Activated T-cell treated with anti-CD3 and anti-CD28 coated beads, Interleukin-2, amount 50 U/mL, for 72 hours (primary cell): Measurements from ENCODE around the gene LACTB. TPM values are rescaled to one million over a fixed set of nuclear protein-coding genes. Genes with fewer than 3 reads are reported as not detected.
"Not testable (repeated sequence)": the region's sequence is repeated elsewhere in the genome, so short reads cannot be mapped to it uniquely, and the experiment has no call there.

Experiments
- ATAC-seq, 2 donors: fragments of 150-1000 bp; cut with Tn5 transposase; replicated peaks in 1 of 2; 2 replicates each; pipeline ENCODE4 v1.10.0; 2021; ENCODE audit warnings: moderate library complexity in 2 of 2, mild to moderate bottlenecking in 1 of 2
- DNase-seq, 2 donors: peaks; one replicate each; pipeline ENCODE4 v3.0.0; 2021 to 2022; ENCODE audit warnings: mixed read lengths in 1 of 2
- H3K27ac Mint-ChIP-seq: one replicate; pipeline ENCODE4 v1.8.0; 2022; ENCODE audit warnings: mild to moderate bottlenecking, moderate library complexity, mixed read lengths
- H3K27me3 Mint-ChIP-seq: one replicate; pipeline ENCODE4 v1.8.0; 2022; ENCODE audit warnings: low read depth, mixed read lengths
- H3K36me3 Mint-ChIP-seq, 2 donors: one replicate each; pipeline ENCODE4 v1.8.0; 2022; ENCODE audit warnings: mixed read lengths in 2 of 2, mild to moderate bottlenecking in 1 of 2; ENCODE audit not compliant: insufficient read depth in 2 of 2
- H3K4me1 Mint-ChIP-seq: one replicate; pipeline ENCODE4 v1.8.0; 2022; ENCODE audit warnings: low read depth, mixed read lengths
- H3K4me3 Mint-ChIP-seq, 2 donors: one replicate each; pipeline ENCODE4 v1.8.0; 2022; ENCODE audit warnings: mild to moderate bottlenecking in 2 of 2, mixed read lengths in 2 of 2, moderate library complexity in 2 of 2
- H3K9me3 Mint-ChIP-seq, 2 donors: one replicate each; pipeline ENCODE4 v1.8.0; 2022; ENCODE audit warnings: mixed read lengths in 2 of 2
- total RNA-seq, 2 donors: library from RNA; stranded (reverse); gene quantifications; one replicate each; pipeline ENCODE4 v1.2.3, GENCODE V29; 2022

Gene LACTB
- total RNA-seq, 2 donors from 2014 or later, result 28.6 to 30.3 TPM

GRCh38 chr15:63096178-63096577 lies 25.5 kb upstream of the LACTB start:
- Mint-ChIP-seq H3K36me3 (no peaks in the 10 kb centered on the region), H3K9me3 (no peaks in the 10 kb centered on the region), H3K27me3 (peaks cover 4% of the 10 kb centered on the region), H3K27ac (no peak overlapping the region), H3K4me3 (no peak overlapping the region), H3K4me1 (peaks cover 8% of the 10 kb centered on the region)
- no peak for DNase-seq
- no peak for ATAC-seq

DNA sequence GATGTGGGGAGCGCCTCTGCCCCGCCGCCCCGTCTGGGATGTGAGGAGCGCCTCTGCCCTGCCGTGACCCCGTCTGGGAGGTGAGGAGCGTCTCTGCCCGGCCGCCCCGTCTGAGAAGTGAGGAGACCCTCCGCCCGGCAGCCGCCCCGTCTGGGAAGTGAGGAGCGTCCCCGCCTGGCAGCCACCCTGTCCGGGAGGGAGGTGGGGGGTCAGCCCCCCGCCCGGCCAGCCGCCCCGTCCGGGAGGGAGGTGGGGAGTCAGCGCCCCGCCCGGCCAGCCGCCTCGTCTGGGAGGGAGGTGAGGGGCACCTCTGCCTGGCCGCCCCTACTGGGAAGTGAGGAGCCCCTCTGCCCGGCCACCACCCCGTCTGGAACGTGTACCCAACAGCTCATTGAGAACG lies 22.8 kb upstream of the LACTB start:
- H3K27me3 Mint-ChIP-seq, H3K36me3 Mint-ChIP-seq, H3K4me1 Mint-ChIP-seq, H3K27ac Mint-ChIP-seq, H3K4me3 Mint-ChIP-seq, H3K9me3 Mint-ChIP-seq, ATAC-seq, DNase-seq: not testable (repeated sequence)

- DNase-seq, H3K4me1 Mint-ChIP-seq, ATAC-seq, H3K9me3 Mint-ChIP-seq, H3K36me3 Mint-ChIP-seq, H3K4me3 Mint-ChIP-seq, H3K27me3 Mint-ChIP-seq, H3K27ac Mint-ChIP-seq: not testable (repeated sequence)
Measured at GRCh38 chr15:63099581-63099980, 22.1 kb upstream of the LACTB start.

DNA sequence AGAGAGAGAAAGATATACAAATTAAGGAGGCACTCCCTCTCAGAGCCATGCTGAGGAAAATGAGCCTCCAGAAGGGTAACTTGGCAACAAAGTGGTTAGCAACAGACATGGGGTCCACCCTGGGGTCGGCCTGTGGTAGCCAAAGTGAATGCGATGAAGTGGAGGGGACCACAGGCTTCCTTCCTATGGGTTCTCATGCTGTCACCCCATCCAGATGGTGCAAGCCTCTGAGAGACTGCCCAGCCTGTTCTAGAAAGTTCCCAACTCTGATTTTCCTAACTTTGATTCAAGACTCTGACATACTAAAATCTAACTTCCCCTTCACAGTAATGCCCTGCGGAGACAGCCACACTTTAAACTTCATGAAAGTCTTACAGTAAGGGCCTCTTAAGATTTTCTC lies 18.2 kb upstream of the LACTB start:
- peaks cover 5% of the 10 kb centered on the region for H3K27me3 Mint-ChIP-seq
- ATAC-seq (no peak), DNase-seq (no peak)
- no peaks in the 10 kb centered on the region for H3K4me1 Mint-ChIP-seq
- no peak overlapping the region for H3K4me3 Mint-ChIP-seq
- H3K9me3 Mint-ChIP-seq, result no peaks in the 10 kb centered on the region
- no peak overlapping the region for H3K27ac Mint-ChIP-seq
- no peaks in the 10 kb centered on the region for H3K36me3 Mint-ChIP-seq

- Mint-ChIP-seq H3K36me3 (no peaks in the 10 kb centered on the region), H3K4me1 (no peaks in the 10 kb centered on the region), H3K9me3 (no peaks in the 10 kb centered on the region), H3K27me3 (peaks cover 15% of the 10 kb centered on the region), H3K27ac (no peak overlapping the region), H3K4me3 (no peak overlapping the region)
- ATAC-seq (no peak), DNase-seq (no peak)
Measured at GRCh38 chr15:63104727-63105126, 16.9 kb upstream of the LACTB start.

DNA sequence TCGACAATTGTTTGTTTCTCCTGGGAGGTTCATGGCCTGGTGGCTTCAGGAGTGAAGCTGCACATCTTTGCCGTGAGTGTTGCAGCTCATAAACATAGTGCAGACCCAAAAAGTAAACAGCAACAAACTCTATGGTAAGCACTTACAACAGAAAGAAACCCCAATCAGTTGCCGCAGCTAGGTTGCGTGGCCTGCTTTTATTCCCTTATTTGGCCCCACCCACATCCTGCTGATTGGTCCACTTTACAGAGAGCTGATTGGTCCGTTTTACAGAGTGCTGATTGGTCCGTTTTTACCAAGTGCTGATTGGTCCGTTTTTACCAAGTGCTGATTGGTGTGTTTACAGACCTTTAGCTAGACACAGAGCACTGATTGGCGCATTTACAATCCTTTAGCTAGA lies 16.3 kb upstream of the LACTB start:
- H3K9me3 Mint-ChIP-seq, H3K4me3 Mint-ChIP-seq, H3K27ac Mint-ChIP-seq, H3K36me3 Mint-ChIP-seq, DNase-seq, ATAC-seq, H3K4me1 Mint-ChIP-seq: not testable (repeated sequence)
- peaks cover 15% of the 10 kb centered on the region for H3K27me3 Mint-ChIP-seq

GRCh38 chr15:63107895-63108546 lies 13.6 kb upstream of the LACTB start:
- Mint-ChIP-seq H3K4me3 (no peak overlapping the region), H3K27me3 (peaks cover 15% of the 10 kb centered on the region), H3K9me3 (no peaks in the 10 kb centered on the region), H3K27ac (no peak overlapping the region), H3K36me3 (no peaks in the 10 kb centered on the region), H3K4me1 (no peaks in the 10 kb centered on the region)
- no peak for ATAC-seq
- DNase-seq, result no peak

- peaks cover 15% of the 10 kb centered on the region for H3K27me3 Mint-ChIP-seq
- no peaks in the 10 kb centered on the region for H3K4me1 Mint-ChIP-seq
- H3K4me3 Mint-ChIP-seq, result no peak overlapping the region
- DNase-seq (no peak), ATAC-seq (no peak)
- no peaks in the 10 kb centered on the region for H3K9me3 Mint-ChIP-seq
- no peak overlapping the region for H3K27ac Mint-ChIP-seq
- no peaks in the 10 kb centered on the region for H3K36me3 Mint-ChIP-seq
Measured at GRCh38 chr15:63109498-63109897, 12.2 kb upstream of the LACTB start.

- H3K9me3 Mint-ChIP-seq, result no peaks in the 10 kb centered on the region
- H3K4me1 Mint-ChIP-seq, result no peaks in the 10 kb centered on the region
- ATAC-seq, result no peak
- H3K36me3 Mint-ChIP-seq, result no peaks in the 10 kb centered on the region
- no peak overlapping the region for H3K4me3 Mint-ChIP-seq
- DNase-seq, result no peak
- peaks cover 14% of the 10 kb centered on the region for H3K27me3 Mint-ChIP-seq
- H3K27ac Mint-ChIP-seq, result no peak overlapping the region
Measured at GRCh38 chr15:63109920-63110319, 11.7 kb upstream of the LACTB start.

- H3K27me3 Mint-ChIP-seq, result peaks cover 10% of the 10 kb centered on the region
- H3K4me3 Mint-ChIP-seq, result no peak overlapping the region
- no peaks in the 10 kb centered on the region for H3K36me3 Mint-ChIP-seq
- no peak overlapping the region for H3K27ac Mint-ChIP-seq
- ATAC-seq, result no peak
- H3K4me1 Mint-ChIP-seq, result no peaks in the 10 kb centered on the region
- no peaks in the 10 kb centered on the region for H3K9me3 Mint-ChIP-seq
- DNase-seq, result no peak
Measured at GRCh38 chr15:63110428-63111026, 11.1 kb upstream of the LACTB start.

DNA sequence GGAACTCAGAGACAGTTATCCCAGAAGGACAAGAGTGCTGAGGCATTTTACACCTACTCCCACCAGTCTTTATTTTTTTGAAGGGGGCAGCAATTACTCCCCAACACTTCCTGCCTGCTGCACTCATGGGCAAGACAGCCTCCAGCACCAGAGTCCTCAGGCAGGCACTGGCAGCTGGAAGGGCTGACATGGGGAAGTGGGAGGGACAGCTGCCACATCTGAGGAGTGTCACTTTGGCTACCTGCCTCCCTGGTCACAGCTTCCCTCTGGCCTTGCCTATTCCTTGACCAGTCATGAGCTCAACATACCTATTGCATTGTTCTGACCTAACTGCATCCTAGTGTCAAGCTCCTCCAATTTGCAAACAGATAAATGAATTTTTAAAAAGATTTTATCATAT lies 10.2 kb upstream of the LACTB start:
- no peak for ATAC-seq
- DNase-seq, result no peak
- no peaks in the 10 kb centered on the region for H3K4me1 Mint-ChIP-seq
- peaks cover 10% of the 10 kb centered on the region for H3K27me3 Mint-ChIP-seq
- H3K36me3 Mint-ChIP-seq, result no peaks in the 10 kb centered on the region
- no peak overlapping the region for H3K4me3 Mint-ChIP-seq
- no peak overlapping the region for H3K27ac Mint-ChIP-seq
- H3K9me3 Mint-ChIP-seq, result no peaks in the 10 kb centered on the region

DNA sequence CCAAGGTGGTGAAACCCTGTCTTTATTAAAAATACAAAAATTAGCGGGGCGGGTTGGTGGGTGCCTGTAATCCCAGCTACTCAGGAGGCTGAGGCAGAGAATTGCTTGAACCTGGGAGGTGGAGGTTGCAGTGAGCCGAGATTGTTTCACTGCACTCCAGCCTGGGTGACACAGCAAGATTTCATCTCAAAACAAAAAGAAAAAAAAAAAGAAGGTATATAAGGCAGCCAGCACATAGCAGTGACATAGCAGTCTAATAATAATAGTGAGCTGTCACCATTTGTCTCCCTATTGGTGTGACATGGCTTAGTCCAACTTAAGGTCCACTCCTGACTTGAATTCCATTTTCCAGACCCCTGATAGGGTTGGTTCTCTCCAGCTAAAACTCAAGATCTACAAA lies 8.8 kb upstream of the LACTB start:
- Mint-ChIP-seq H3K9me3 (no peaks in the 10 kb centered on the region), H3K4me3 (no peak overlapping the region), H3K27ac (no peak overlapping the region), H3K27me3 (peaks cover 10% of the 10 kb centered on the region), H3K4me1 (no peaks in the 10 kb centered on the region), H3K36me3 (no peaks in the 10 kb centered on the region)
- ATAC-seq (no peak), DNase-seq (no peak)

- H3K4me3 Mint-ChIP-seq, result no peak overlapping the region
- H3K27me3 Mint-ChIP-seq, result peaks cover under 1% of the 10 kb centered on the region
- H3K27ac Mint-ChIP-seq, result no peak overlapping the region
- no peak for DNase-seq
- H3K9me3 Mint-ChIP-seq, result peaks cover 0 to under 1% of the 10 kb centered on the region in 2 donors
- peaks cover under 1 to 4% of the 10 kb centered on the region in 2 donors for H3K36me3 Mint-ChIP-seq
- no peaks in the 10 kb centered on the region for H3K4me1 Mint-ChIP-seq
- no peak for ATAC-seq
Measured at GRCh38 chr15:63114465-63114864, 7.2 kb upstream of the LACTB start.

DNA sequence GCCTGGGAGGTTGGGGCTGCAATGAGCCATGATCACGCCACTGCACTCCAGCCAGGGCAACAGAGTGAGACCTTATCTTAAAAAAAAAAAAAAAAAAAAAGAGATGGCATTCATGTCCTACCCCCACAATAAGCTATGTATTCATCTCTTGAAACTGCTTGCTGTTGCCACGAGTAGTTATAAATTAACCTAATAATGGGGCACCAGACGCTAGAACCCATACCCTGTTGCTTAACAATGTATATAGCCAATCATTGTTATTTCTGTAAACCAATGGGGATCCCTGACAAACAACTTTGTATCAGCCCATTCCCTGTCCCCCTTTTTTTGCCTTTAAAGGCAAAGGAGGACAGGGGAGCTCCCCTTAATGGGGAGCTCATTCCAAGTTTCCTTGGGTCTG lies 2.8 kb upstream of the LACTB start:
- no peaks in the 10 kb centered on the region for H3K27me3 Mint-ChIP-seq

More for the DNA sequence above, 2.8 kb upstream of the LACTB start:
- Mint-ChIP-seq H3K9me3 (peaks cover 9 to 14% of the 10 kb centered on the region in 2 donors), H3K27ac (no peak overlapping the region), H3K36me3 (peaks cover 9 to 15% of the 10 kb centered on the region in 2 donors), H3K4me1 (peaks cover 21% of the 10 kb centered on the region), H3K4me3 (no peak overlapping the region)
- ATAC-seq, result no peak
- no peak for DNase-seq
